HG02588 (cell line): ENCODE measurements around the gene YAE1.
A peak's percentile ranks its signal among the peaks of the same experiment; 100 is the strongest.

ENCODE experiments used
- ATAC-seq: cut with Tn5 transposase; IDR thresholded peaks from one replicate; pipeline ENCODE4 v1.9.1; 2021; ENCODE audit warnings: mild to moderate bottlenecking, moderate library complexity; ENCODE audit not compliant: unreplicated experiment

YAE1 gene

DNA sequence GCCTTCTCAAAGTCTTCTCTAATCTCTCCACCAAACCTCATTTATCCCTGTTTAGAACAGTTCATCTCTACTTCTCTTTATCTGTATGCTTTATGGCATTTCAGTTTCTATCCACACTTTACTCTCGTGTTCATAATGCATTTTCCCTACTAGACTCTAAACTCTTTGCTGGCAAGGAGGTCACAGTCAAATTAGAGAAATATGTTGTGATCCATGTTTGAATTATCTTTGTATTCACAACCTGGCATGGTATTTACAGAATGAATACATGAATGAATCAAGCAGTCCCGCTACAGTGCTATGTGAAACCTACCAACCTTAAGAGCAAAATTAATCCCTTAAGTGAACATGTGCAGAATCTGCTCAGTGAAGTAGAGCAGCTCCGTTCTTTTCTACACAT lies 12.8 kb upstream of the YAE1 start:
- no peak for ATAC-seq

DNA sequence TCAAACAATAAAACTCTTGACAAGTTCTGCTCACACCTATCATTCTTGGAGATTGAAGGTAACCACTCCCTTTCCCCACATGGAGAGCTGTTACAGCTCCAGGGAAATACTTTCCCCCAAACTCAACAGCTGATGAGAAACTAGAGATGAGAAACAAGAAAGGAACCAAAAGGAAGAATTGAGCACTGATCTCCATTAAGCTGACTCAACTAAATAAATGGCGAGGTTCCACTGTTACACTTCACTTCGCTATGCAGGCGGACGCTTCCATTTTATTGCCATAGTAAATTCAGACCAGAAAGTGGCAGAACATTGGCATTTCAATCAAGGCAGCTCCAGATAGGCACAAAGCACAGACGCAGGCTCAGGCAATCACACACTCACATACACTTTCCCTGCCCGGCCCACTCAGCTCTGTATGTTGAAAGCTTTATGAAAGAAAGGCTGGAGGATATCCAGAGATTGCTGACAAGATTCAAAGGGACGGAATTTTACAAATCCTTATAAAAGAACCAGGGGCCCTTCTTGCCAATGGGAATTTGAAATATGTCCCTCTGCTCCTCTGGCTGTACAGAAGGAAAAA lies 11.5 kb upstream of the YAE1 start:
- ATAC-seq: no peak

DNA sequence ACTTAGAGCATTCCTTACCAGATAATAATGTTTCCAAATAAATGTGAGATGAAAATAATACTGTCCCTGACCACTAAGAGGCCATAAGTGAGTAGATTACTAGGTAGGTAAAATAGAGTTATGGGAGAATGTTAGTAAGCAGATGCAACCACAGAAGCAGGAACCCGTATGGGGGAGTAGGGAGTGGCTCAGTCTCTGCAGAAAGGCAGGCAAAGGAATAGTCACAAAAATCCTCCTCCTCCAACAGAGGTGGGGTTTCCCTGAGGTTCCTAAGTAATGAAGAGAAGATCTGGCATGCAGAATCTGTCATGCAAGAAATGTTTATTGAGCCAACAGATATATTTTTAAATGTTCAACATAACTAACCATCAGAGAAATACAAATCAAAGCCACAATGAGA lies 9.0 kb upstream of the YAE1 start:
- ATAC-seq: no peak

DNA sequence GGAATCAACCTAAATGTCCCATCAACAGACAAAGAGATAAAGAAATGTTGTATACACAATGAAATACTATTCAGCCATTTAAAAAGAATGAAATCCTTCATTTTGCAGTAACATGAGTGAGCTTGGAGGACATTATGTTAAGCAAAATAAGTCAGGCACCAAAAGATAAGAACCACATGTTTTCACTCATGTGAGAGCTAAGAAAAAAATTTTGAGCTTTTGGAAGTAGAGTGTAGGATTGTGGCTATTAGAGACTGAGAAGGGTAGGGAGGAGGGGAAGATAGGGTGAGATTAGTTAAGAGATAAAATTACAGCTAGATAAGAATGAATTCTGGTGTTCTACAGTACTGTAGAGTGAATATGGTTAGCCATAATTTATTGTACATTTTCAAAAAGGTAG lies 8.3 kb upstream of the YAE1 start:
- no peak for ATAC-seq

DNA sequence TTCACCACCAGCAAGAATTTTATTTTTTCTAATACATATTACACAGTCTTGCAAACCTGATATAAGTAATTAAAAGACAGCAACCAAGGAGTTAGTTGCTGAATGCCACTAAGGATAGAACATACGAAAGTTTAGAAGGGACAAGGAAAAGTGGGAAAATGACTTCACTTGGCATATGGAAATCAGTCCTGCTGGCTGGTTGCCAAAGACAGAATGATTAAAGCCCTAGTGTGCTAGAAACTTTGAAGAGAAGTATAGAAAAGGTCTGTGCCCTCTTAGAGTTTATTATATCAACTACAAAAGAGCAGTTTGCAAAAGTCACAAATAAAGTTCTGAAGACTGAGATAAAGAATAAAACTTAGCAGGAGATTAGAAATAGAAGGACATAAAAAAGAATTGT lies 5.8 kb upstream of the YAE1 start:
- no peak for ATAC-seq

DNA sequence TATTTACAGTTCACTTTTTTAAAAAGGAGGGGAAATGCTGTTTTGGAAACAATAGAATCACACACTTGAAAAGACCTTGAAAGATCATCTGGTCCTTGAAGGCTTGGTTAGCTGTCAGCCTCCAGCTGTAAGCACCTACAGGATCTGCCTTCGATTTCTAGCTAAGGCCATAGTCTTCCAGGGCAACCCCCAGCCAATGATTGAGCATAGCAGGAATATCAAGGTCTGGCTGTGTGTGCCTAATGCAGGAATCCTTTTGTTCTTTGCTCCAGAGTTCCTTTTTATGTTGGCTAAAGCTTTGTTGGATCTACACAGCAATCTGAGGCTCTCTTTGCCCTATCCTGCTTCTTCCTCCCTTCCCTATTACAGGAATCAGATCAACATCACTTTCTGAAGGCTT lies 5.2 kb upstream of the YAE1 start:
- ATAC-seq: no peak

DNA sequence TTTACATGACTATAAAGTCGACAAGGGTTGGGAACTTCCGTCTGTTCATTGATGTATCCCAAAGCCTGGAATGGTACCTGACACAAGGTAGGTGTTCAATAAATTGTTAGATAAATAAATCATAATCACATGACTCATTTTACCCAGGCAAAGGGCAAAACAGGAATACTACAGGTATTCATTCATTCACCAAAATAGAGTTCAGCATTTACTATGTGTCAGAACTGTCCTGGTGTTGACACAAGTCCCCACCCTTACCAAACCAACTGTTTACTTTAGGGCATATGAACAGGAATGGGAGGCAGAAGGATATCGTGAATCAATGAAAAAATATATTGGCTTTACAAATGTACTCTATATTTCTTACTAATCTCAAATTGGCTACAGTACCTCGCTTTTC lies 666 bp upstream of the YAE1 start:
- ATAC-seq: no peak

DNA sequence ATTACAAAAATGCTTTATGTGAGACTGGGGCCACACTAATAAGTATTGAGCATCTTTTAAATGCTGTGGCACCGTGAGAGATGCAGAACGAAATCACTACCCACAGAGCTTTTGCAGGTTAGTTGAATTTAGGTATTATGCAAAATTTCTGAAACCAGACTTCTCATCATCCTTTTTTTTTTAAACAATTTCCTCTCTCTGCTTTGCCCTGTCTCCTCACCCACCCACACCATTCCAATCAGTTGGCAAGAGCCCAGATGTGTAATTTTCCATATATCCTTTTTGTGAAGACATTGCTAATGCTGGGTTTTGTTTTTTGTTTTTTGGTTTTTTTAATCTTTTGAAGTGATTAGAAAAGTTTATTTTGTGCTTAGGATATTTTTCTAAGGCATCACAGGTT lies 1.1 kb downstream of the YAE1 start:
- no peak for ATAC-seq

DNA sequence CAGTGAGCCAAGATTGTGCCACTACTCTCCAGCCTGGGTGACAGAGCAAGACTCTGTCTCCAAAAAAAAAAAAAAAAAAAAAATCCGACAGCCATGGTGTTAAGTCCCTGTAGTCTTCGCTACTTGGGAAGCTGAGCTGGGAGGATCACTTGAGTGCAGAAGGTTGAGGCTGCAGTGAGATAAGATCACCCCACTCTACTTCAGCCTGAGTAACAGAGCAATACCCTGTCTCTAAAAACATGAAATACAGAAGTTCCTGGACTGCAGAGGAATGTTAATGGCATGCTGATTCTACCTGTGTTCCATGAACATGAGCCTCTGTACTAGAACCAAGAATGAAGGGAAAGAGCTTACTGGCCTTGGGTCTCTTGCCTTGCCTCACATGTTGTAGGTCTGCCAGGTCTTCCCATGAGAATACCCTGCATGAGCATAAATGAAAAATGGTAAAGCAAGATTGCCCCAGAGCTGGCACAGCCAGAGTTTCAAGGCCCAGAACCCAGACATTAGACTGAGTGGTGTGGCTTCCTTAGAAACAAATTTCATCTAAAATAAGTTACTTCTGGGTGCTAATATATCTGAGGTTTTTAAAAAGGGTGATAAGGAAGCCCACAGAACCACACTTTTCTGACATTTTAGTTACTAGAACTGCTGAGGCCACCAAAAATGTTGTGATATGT lies 8.6 kb downstream of the YAE1 start:
- no peak for ATAC-seq

DNA sequence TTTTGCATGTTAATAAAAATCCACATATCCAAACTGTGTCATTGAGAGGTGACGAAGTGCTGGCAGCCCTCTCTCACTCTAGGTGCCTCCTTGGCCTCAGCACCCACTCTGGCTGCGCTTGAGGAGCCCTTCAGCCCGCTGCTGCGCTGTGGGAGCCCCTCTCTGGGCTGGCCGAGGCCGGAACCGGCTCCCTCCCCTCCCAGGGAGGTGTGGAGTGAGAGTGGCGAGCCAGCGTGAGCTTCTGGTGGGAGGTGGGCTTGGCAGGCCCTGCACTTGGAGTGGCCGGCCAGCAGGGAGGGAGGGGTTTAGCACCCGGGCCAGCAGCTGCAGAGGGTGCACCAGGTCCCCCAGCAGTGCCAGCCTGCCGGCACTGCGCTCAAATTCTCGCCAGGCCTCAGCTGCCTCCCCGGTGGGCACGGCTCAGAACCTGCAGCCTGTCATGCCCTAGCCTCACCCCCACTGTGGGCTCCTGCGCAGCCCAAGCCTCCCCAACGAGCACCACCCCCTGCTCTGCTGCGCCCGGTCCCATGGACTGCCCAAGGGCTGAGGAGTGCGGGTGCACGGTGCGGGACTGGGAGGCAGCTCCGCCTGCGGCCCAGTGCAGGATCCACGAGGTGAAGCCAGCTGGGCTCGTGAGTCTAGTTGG lies 11.1 kb downstream of the YAE1 start:
- no peak for ATAC-seq

DNA sequence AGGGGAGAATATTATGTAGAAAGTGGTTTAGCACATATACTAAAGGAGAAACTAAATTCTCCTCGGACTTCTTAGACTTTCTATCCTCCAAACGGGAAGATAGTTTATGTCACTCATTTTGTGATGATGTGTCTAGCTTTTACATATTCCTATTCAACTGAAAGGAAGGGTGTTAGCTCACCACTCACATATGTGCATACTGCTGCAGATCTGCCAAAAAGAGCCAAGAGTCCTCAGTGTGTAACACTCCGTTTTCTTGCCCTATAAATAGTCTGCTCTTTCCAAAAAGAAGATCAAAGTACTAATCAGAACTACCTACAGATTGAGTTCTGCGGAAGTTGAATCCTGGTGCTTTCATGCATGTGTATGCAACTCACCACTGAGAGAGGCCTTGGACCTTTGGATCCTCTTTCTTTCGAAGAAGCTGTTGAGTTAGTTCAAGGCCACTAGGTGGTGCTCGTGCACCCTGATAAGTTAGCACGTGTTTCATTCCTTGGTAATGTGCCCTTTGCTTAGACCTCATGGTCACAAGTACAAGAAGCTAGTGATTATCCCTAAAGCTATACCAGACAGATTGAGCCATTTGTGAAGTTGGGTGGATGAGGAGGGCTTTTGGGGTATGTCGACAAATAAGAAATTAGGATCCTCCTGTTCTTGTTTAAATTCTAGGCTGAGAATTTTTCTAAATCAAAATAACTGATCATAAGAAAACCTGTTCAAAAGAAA lies 14.1 kb downstream of the YAE1 start:
- peak; percentile 91 for ATAC-seq

DNA sequence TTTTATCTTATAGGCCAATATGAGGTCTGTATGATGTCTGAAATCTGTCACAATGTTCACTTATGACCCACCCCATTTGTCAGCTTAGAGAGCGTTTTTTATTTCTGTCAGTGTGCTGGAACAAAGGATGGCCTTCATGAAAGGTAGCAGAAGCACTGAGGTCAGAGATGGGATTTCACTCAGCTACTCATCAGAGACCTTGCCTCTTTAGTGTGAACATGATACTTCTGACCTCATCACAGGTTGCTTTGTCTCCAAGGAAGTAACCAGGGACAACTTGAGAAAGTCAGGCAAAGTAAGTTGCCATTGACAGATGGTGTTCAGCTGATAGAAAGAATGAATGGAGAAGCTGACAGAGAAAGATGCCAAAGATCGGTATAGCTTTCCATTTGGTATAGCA lies 16.3 kb downstream of the YAE1 start:
- ATAC-seq: no peak

DNA sequence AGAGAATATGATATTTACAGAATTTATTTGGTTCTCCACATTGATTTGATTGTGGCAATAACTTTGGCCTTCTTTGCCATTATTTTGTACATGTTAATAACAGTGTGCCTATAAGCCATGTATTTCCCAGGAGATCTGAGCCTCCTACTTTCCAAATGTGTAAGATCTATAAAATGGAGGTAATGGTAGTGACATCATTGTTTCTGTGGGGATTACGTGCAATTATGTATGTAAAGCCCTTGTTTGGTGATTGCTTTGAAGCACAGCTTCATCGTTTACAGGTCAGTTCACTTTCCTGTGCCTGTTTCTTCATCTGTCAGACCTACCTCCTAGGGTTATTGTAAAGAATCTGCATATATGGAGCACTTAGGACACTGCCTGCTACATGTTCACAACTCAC lies 17.3 kb downstream of the YAE1 start:
- no peak for ATAC-seq

DNA sequence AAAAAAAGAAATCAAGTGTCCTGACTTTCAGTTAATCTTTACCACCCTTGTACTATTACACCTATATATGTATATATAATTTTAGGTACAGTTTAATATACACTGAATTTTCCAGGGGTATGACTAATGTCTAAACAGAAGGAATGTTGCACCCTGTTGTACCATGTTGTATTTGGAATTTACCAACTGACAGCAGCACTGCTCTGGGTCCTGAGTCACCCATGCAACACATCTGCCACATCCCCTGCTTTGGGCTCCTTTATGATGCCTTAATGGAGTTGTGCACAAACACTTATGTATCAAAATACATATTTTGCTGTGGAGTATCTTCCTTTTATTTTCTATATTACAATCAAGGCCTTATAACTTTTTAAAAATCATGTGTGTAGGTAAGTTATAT lies 21.2 kb downstream of the YAE1 start:
- no peak for ATAC-seq

DNA sequence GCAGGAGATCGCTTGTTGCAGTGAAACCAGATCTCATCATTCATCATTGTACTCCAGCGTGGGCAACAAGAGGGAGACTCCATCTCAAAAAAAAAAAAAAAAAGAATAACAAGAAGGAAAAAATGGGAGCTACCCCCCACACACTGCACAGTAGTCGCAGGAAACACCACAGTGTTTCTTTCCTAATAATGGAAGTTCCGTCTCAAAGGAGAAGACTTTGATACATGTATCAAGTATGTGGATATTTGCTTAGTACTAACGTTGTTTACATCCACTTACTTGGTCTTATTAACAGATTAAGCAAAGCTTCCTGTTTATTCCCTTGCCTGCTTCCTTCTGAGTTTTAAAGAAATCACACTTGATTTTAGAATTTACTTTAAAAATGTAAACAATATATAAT lies 22.2 kb downstream of the YAE1 start:
- ATAC-seq: no peak

DNA sequence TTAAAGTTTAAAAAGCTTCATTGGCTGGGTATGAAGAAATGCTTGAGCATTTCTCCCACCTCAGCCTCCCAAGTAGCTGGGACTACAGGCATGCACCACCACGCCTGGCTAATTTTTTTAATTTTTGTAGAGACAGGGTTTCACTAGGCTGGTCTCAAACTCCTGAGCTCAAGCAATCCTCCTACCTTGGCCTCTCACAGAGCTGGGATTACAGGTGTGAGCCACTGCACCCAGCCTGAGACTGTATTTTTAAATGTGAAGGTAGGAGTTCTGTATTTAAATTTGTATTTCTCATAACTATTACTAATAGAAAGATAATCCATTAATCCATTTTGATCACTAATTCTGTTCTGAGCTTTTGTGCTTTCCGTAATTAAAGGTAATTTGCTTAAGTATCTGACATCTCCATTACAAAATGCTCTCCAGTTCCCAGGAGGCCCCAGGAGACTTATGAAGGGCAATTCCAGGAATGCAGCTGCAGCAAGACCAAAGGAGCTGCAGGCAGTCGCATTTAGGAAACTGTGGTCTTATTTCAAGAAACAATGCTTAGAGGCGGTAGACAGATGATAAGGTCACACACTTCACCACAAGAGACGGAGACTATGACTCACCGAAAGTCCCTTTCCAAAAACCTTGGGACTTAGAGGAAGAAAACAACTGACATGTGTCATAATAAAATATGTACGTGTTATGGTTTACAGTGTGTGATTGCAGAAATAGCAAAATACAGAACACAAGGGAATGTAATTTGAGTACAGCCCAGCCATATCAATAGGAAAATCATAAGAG lies 23.3 kb downstream of the YAE1 start:
- ATAC-seq: peak; percentile 92

DNA sequence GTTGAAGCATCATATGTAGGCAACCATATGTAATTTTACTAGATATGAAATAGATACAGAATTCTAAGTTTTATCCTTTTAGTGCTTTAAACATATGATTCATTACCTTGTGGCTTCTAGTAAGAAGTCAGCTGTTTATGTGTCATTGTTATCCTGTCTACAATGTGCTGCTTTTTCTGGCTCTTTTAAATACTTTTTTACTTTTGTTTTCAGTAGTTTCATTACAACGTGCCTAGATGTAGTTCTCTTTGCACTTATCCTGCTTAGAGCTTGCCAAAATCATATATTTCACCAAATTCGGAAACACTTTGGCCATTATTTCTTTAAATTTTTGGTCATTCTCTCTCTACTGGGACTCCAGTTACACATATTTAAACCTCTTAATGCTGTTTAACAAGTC lies 26.4 kb downstream of the YAE1 start:
- no peak for ATAC-seq

DNA sequence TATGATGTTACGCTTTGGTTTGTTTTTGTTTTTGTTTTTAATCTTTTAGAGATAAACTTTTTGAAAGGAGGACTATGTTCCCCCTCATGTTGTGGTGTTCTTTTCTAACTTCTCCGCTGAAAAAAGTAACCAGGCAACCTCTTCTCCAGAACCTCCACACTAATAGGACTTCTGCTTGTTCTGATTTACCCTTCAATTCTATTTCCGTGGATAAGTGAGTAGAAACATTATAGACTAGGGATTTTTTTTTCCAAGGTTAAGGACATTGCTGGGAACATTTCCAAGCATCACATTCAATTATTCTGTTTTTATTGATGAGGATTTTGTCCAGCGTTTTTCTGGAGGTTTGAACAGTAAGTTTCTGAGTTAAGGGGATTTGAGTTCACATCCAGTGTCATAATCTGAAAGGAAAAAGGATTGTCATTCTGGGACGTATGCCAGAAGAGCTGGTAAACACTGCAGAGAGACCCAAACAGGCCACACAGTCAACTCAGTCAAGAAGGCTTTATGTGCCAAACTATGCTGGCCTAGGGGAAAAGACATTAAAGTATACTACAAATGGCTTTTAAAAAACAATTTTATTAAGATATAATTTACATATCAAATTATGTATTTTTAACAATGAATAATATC lies 28.9 kb downstream of the YAE1 start:
- no peak for ATAC-seq

DNA sequence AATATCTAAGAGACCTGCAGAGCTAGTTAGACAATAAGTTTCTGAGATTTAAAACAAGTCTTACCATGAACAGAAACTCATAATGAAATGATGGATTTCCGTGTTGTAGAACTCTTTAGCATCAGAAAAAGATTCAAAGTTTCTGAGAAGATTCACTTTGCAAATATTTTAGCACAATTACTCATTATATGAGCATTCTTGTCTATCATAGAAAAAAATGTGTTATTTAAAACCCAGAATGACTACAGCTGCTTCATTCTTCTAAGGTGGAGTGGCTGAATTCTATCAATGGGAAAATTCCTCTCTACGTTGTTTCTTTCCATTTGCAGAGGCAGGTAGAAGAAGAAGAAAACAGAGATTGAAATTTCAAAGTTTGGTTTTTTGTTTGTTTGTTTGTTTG lies 36.1 kb downstream of the YAE1 start:
- ATAC-seq: no peak

DNA sequence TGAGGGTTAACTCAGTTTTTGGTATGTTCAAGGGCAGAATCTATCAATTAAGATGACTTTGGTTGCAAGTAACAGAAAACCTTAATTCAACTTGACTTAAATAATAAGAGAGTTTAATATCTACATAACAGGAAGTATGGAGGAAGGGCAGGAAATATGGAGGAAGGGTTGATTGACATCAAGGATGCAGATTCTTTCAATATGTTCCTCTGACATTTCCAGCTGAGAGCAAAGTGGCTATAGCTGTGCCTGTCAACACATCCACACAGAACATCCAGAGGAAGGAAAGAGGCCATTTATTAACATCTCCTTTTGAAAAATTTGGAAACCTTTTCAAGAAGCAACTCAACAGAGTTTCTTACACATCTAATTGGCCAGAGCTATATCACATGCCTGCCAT lies 37.7 kb downstream of the YAE1 start:
- no peak for ATAC-seq

DNA sequence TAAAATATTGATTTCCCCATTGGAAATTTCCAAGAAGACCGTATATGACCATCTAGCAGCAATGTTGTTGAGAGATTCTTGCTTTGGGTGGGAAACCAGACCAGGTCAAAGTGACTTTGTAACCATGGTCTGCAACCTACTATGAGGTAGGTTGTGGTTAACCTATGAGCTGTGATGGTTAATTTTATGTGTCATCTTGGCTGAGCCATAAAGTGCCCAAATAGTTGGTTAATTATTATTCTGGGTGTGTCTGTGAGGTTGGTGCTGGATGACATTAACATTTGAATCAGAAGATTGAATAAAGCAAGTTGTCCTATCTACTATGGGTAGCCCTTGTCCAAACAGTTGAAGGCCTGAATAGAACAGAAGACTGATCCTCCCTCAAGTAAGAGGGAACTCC lies 38.9 kb downstream of the YAE1 start:
- no peak for ATAC-seq
